Measurements from ENCODE around the gene CLSTN3.
"Not testable (repeated sequence)": the region's sequence is repeated elsewhere in the genome, so short reads cannot be mapped to it uniquely, and the experiment has no call there.

The CLSTN3 gene

GRCh38 chr12:7150356-7150755 is 20.2 kb downstream of the CLSTN3 start:
- DNase-seq (ENCODE audit: low spot score) = no peak

GRCh38 chr12:7150841-7151240 is 20.7 kb downstream of the CLSTN3 start:
- no peak for DNase-seq (ENCODE audit: low spot score)

- no peak for DNase-seq (ENCODE audit: low spot score)
Observed at GRCh38 chr12:7151532-7151931, 21.4 kb downstream of the CLSTN3 start.

- no peak for DNase-seq (ENCODE audit: low spot score)
Observed at GRCh38 chr12:7152818-7153217, 22.6 kb downstream of the CLSTN3 start.

- no peak for DNase-seq (ENCODE audit: low spot score)
Observed at GRCh38 chr12:7154042-7154441, 23.9 kb downstream of the CLSTN3 start.

- no peak for DNase-seq (ENCODE audit: low spot score)
Observed at GRCh38 chr12:7154901-7155470, 24.8 kb downstream of the CLSTN3 start.

GRCh38 chr12:7155471-7156034 is 25.4 kb downstream of the CLSTN3 start:
- DNase-seq (ENCODE audit: low spot score) = no peak

- no peak for DNase-seq (ENCODE audit: low spot score)
Observed at GRCh38 chr12:7156259-7157197, 26.4 kb downstream of the CLSTN3 start.

GRCh38 chr12:7157391-7157790 is 27.2 kb downstream of the CLSTN3 start:
- DNase-seq (ENCODE audit: low spot score) = no peak

GRCh38 chr12:7158781-7159609 is 28.8 kb downstream of the CLSTN3 start:
- DNase-seq (ENCODE audit: low spot score) = no peak

- no peak for DNase-seq (ENCODE audit: low spot score)
Observed at GRCh38 chr12:7160183-7160582, 30.0 kb downstream of the CLSTN3 start.

GRCh38 chr12:7161327-7161726 is 31.2 kb downstream of the CLSTN3 start:
- DNase-seq (ENCODE audit: low spot score) = no peak

- DNase-seq (ENCODE audit: low spot score) = no peak
Observed at GRCh38 chr12:7161811-7162210, 31.6 kb downstream of the CLSTN3 start.

- peak; percentile 5 for DNase-seq (ENCODE audit: low spot score)
Observed at GRCh38 chr12:7162691-7163114, 32.5 kb downstream of the CLSTN3 start.

- DNase-seq (ENCODE audit: low spot score) = no peak
Observed at GRCh38 chr12:7169951-7170350, 39.8 kb downstream of the CLSTN3 start.

GRCh38 chr12:7171854-7172253 is 41.7 kb downstream of the CLSTN3 start:
- DNase-seq (ENCODE audit: low spot score) = no peak

GRCh38 chr12:7175493-7175892 is 45.3 kb downstream of the CLSTN3 start:
- DNase-seq (ENCODE audit: low spot score) = no peak

- no peak for DNase-seq (ENCODE audit: low spot score)
Observed at GRCh38 chr12:7176595-7176994, 46.4 kb downstream of the CLSTN3 start.

GRCh38 chr12:7178481-7178880 is 48.3 kb downstream of the CLSTN3 start:
- DNase-seq (ENCODE audit: low spot score) = no peak

- DNase-seq (ENCODE audit: low spot score) = no peak
Observed at GRCh38 chr12:7180685-7181084, 50.5 kb downstream of the CLSTN3 start.

GRCh38 chr12:7186058-7186457 is 55.9 kb downstream of the CLSTN3 start:
- DNase-seq (ENCODE audit: low spot score) = not testable (repeated sequence)

Measured in CD4-positive, alpha-beta T cell treated with Interleukin-15 for 4 hours (primary cell).